ENCODE data around the gene CCDC167.

DNA sequence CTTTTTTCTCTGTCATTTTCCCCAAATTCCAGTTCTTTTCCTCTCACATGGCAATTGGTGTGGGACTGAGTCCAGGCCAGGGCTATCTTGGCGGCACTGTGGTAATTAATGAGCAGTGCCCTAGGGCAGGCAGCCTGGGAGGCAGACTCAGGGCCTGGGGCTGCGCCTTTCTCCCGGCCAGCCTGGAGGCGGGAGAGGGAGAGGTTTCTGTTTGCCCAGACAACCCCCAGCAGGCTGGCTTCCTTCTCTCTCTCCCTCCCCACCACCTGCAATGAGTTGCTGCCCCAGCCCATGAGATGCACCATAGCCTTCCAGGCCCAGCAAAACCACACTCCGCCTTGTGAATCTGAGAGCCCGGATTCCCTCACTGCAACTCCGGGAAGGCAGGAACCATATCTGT lies 15.1 kb upstream of the CCDC167 start:
- no peak for TF ChIP-seq POLR2A (IDR thresholded peaks at IDR 0.05)
- TF ChIP-seq, protein P1, sequence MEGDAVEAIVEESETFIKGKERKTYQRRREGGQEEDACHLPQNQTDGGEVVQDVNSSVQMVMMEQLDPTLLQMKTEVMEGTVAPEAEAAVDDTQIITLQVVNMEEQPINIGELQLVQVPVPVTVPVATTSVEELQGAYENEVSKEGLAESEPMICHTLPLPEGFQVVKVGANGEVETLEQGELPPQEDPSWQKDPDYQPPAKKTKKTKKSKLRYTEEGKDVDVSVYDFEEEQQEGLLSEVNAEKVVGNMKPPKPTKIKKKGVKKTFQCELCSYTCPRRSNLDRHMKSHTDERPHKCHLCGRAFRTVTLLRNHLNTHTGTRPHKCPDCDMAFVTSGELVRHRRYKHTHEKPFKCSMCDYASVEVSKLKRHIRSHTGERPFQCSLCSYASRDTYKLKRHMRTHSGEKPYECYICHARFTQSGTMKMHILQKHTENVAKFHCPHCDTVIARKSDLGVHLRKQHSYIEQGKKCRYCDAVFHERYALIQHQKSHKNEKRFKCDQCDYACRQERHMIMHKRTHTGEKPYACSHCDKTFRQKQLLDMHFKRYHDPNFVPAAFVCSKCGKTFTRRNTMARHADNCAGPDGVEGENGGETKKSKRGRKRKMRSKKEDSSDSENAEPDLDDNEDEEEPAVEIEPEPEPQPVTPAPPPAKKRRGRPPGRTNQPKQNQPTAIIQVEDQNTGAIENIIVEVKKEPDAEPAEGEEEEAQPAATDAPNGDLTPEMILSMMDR (IDR thresholded peaks at IDR 0.05 in 4 of 5, conservative IDR thresholded peaks at IDR 0.05 in 1 of 5), result no peak
